Activated CD4-positive, alpha-beta T cell treated with anti-CD3 and anti-CD28 coated beads, Interleukin-2, Interleukin-6, amounts not matched to agents 100 ng/mL and 50 ng/mL, durations not matched to agents 16 hours and 8 hours (primary cell): Measurements from ENCODE around the gene KIF3A.

Source experiments
- DNase-seq: peaks from one replicate; pipeline ENCODE4 v3.0.0-alpha.2; 2020

The KIF3A gene

DNA sequence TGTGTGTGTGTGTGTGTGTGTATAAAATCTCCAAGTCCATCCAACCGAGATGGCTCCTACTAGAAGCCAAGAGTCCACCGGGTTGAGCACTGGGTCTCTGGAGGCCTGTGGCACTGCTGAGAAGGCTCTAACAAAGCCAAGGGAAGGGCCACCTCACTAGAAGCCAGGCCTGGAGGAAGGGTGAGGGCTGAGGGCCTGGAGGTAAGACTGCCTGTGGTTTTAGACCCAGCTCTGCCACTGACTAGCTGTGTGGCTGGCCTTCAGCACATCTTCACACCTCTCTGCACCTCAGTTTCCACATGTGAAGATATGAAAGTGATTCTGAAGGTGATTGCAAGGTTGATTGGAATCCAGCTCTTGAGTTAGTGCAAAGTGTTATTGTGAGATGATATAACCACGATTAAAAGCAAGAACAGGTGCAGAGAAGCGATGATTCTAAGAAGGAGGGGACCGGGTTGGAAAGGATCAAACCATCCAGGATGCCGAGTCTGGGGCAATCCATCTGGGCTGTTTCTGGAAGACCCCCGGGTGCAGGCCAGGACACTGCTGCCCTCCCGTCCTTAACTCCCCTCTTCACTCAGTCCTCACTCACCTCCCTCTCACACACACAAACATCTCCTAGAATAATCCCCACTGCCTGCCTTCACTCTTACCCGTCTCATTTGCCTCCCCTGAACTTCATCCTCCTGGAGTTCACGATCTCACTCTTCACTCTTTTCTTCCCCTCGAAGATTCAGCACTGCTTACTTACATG, 61.2 kb downstream of the KIF3A start:
- DNase-seq, result peak; percentile 42

DNA sequence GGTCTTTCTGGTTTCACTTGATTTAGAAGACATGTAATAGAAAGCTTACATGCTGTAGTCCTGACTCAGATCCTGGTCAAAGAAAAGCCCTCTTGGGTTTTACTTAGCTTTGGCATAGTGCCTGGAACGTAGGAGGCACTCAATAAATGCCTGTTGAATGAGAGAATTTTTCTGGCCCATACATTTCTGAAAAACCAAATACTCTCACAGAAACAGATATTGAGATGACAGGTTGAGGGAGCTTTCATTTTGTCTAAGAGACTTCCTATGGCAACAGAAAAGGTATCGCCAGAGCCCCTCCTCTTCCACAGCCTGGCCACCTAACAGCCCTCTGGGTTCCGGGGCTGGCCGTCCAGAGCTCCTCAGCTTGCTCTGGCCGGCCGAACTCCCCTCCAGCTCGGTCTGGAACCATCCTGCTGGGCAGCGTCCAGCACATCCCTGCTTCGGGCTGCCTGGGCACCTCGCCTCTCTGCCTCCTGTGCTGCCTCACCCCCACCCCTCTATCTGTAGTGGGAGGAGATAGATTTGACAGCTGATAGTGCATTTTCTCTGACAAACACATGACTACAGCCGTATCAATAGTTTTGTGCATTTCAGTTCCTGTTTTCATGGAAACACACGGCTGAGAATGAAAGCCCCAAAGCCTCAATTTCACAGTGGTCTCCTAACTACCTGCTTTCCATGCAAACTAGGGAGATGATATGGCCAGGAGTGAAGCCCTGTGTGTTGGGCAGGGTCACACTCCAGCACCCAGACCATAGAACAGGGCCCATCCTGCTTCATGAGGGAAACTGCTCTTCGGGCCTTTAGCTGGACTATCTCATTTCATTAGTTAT, 62.5 kb downstream of the KIF3A start:
- DNase-seq, result peak; percentile 61

DNA sequence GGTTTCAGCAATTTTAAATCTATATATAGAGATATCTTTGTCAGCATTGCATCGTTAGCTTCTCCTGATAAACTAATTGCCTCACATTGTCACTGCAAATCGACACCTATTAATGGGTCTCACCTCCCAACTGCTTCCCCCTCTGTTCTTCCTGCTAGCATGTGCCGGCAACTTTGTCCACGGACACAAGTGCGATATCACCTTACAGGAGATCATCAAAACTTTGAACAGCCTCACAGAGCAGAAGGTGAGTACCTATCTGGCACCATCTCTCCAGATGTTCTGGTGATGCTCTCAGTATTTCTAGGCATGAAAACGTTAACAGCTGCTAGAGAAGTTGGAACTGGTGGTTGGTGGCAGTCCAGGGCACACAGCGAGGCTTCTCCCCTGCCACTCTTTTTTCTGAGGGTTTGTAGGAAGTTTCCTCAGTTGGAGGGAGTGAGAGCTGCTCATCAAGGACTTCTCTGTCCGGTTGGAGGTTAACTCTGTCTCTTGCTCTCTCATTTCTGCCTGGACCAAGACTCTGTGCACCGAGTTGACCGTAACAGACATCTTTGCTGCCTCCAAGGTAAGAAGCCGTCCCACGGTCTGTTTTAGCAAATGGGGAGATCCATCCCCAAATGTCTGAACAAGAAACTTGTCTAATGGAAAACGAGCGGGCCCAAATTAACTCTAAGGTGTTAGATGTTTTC, 63.3 kb downstream of the KIF3A start, which contains the start of gene IL4:
TSS of gene IL4 (plus strand) at position 51 of the 692 bp plus-strand sequence. CDS start at position 113, 62 bp downstream.
- peak; percentile 48 for DNase-seq

DNA sequence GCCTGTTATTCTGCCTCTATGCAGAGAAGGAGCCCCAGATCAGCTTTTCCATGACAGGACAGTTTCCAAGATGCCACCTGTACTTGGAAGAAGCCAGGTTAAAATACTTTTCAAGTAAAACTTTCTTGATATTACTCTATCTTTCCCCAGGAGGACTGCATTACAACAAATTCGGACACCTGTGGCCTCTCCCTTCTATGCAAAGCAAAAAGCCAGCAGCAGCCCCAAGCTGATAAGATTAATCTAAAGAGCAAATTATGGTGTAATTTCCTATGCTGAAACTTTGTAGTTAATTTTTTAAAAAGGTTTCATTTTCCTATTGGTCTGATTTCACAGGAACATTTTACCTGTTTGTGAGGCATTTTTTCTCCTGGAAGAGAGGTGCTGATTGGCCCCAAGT, 63.9 kb downstream of the KIF3A start:
- no peak for DNase-seq

DNA sequence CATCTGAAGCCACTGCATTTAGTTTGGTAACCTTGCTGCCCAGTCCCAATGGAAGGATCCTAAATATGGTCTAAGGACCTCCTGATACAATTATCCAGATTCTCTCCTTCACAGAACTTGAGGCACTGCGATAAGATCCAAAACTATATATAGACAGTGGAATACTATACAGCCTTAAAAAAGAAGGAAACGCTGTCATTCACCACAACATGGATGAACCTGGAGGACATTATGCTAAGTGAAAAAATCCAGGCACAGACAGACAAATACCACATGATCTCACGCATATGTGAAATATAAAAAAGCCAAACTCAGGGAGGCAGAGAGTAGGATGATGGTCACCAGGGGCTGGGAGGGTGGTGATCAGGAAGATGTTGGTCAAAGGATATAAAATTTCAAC, 66.3 kb downstream of the KIF3A start:
- DNase-seq, result no peak

DNA sequence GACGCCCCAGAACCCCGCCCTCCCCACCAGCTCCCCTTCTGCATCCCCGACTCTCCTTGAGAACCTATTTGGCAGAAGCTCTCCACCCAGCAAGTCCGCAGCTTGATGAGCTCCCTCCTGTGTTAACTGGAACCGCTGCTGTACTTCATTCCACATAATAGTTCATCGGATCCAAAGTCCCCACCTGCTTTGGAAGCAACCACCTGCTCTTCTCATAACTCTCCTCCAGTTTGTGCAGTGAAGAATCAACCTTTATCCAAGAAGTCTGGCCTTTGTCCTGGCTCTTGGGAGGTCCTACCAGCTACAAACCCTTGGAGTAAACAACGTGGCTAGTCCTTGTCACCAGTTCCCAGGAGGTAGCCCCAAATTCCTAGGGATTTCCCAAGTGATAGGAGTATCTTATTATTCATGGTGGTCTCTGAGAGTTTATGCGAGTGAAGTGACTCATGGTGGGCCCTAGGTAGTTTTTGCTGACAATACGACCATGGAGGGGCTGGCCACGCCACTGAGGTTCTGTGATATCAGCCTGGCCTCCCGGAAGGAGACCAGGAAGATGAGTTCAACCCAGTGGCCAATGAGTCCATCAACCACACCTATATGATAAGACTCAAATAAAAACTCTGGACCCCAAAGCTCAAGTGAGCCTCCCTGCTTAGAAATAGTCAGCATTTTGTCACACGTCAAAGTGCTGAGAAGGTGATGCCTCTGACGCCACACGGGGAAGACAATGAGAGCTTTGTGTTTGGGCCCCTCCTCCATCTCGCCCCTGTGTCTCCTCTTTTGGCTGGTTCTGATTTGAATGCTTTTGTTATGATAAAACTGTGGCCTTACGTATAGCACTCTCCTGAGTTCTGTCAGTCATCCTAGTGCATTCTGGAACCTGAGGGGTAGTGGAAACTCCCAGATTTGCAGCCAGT, 67.1 kb downstream of the KIF3A start:
- no peak for DNase-seq

DNA sequence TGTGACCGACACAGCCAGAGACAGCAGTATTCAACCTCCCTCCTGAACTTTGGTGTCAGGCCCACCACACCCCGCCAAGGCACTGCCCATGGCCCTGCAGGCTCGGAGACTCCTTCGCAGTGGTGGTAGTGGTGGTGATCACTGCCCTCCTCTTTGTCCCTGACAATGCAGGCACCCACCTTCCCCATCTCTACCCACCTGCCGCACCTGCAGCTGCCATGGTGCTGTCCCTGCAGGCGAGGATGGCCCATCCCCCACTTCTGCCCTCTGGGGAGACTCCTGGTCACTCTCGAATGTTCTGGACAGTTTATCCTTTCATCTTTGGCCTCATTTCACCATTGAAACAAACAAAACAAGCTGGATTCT, 67.9 kb downstream of the KIF3A start:
- no peak for DNase-seq

DNA sequence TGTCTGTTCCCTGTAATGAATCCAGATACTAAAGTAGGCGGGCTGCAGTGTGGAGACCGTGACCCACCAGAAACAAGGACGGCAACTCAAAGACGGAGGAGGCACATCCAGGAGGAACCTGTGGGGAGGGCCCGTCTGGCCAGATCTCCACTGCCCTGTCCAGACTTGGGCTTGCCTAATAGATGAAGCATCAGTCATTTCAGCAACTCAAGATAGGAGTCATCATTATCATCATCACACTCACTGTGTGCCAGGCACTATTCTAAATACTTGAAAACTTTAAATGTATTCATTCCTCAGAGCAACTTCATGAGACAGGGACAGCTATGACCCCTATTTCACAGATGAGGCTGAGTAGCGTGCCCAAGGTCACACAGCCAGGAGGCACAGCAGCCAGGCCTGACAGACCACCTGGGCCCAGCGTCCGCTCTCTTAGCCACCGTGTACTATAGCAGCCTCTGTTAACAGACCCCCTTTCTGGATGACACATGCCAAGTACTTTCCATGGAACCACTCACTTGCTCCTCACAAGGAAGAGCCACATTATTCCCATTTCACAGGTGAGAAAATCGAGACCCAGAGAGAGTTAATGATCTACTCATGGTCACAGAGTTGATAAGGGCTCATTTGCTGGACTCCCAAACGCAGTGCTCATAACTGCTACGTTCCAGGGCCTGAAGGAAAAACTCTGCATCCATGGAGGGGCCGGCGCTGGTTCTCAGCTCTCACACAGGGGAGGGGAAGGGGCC, 68.5 kb downstream of the KIF3A start:
- no peak for DNase-seq

DNA sequence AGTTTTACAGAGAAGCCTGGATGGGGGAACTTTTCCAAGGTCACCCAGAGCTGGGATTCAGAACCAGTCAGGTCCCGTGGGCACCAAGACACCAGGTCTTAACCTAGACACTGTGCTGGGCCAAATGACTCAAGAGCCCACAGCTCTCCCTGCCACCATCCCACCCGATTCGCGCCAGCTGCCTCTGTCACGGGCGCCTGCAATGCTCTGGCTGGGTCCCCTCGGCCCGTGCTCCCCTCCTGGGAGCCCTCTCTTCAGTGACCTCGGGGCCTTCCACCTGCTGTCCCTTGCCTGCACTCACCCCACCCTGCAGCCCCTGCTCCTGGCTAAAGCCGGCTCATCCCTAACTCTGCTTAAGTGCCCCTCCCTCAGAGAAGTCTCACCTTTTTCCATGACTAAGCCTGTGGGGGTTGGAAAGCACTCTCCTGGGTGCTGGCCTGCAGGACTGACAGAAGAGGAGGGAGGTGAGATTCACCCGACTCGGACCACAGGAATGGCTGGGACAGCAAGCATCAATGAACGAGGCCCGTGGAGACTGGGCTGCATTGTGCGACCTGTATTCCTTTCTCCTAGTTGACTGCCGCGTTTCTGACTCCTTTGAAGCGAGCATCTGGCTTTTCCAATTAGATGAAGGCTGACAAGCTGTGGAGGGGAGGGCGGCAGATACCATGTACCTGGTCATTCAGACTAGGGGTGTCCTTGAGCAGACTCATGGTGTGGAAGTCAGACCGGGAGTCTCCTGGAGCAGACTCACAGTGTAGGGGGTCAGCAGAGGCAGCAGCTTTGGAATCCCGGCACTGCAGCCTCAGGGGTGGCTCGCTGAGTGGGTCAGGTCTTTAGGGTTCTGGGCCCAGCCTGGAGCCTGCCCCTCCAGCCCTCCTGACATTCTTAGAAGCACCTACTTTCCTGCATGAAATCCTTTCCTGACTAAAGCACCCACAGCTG, 69.3 kb downstream of the KIF3A start:
- no peak for DNase-seq

DNA sequence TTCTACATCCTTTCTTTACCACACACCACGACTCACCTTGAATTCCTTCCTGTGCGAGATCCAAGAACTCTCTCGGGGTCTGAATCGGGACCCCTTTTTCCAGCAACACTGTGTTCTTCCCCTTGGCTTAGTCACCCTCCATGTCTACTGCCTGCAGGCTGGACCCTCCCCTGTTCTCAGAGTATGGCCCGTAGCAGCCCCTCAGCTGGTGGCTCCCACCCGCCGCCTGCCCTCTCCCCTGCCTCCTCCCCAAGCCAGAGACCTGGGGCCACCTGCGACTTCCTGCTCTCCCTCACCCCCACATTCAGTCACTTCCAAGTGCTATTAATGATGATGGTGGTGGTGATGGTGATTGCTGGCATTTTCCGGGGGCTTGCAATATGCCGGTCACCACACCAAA, 70.0 kb downstream of the KIF3A start:
- DNase-seq, result no peak

DNA sequence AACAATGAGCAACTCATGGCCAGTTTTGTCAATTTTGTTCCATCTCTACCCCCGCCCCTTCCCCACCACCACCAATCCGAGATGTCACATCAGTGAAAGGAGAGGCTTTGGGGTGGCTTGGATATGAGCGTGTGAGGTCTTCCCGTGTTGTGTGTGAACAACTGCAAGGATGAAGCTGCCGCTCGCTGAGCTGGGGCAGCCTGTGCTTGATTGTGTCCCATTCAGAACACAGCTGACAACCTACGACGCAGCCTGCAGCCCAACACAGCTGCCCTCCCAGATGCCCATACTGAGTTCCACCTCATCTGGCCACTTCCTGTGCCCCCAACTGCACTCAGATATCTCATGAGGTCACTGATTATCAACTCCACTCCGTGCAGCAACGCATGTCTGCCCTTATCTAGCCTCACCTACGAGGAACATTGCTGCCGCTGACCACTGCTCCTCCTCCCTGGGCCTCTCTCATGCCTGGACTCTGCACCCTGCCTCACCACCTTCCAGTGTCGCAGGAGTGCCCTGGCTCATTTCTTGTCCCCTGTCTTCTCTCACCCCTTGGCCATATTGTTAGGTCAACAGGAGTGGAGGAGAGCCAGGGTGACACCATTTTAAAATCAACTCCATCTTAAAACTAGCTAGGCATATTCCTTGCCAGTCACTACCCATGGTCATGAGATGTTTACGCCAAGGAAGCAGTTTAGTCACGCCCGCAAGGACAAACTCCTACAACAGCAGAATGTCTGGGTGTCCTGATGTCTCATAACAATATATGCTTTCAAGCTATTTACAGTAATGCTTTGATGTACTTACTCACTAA, 70.8 kb downstream of the KIF3A start:
- DNase-seq, result no peak

DNA sequence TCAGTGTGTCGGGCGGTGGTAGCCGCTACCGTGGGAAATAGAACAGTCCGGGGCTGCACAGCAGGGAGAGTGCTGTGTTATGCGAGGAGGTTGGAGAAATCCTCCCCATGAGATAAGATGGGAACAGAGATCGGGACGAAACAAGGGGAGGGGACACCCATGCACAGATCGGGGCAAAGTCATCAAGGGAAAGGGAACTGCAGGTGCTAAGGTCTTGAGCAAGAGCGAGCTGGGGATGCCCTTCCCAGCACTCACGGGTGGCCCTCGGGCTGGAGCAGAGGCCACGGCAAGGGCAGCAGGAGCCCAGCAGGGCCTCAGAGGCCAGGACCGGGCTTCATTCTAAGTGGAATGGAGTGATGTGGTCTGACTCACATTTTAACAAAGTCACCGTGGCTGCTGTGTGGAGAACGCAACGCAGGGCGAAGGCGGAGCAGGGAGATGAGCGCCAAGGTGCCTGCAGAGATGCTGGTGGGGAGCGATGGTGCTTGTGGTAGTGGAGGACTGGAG, 71.7 kb downstream of the KIF3A start:
- DNase-seq, result no peak

DNA sequence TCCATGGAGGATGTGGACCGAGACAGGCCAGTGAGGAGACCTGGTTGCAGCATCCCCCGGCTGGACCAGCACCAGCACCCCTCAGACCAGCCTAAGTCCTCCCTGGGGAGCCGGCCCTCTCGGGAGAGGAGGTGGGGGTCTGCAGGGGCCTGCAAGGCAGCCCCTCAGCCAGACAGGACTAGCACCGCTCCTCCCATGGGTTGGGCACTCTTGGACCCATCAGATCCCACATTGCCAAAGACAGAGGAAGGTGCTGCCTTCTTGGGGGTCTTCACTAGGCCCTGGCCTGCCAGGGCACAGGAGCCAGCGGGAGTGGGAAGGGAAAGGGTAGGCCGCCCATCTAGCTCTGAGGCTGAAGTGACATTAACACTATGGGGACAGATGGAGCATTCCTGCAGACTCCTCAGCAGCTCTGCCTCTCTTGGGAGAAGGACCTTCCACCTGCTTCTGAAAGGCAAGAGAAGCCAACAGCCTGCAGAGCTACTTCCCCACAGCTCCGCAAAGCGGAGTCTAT, 72.6 kb downstream of the KIF3A start:
- DNase-seq, result no peak

DNA sequence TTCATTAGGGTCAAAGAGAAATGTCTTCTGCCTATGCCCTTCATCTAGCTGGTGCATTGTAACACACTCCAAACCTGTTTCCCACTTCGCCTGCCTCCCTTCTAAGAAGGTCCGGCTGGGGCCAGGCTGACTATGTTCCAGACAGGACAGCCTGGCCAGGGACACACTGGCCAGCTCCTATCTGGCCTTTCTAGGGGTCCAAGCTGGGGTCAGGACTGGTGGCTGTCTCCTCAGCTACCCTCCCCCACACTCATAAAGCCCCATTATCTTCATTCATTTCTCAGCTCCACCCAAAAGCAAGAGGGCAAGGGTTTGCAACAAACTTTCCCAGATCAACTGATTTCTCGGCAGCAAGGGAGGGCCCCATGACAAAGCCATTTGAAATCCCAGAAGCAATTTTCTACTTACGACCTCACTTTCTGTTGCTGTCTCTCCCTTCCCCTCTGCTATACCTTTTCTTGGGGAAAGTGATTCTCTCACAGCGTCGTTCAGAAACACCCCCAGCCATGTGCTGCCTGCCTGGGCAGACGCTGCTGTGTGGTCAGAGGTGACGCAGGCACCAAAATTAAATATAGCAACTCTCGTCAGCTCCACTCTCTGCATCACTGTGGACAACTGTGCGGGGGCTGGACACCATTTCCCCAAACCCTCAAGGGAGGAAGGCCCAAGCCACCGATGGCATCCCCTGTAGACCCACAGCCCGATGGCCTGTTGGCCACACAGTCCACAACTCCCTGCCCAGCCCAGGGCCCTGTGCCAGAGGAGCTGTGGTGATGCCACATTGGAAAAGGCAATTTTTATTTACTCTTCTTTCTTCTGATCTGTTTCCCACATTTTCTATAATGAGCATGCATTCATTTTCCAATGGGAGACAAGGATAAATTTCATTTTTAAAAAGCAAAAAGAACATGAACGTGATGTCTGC, 73.3 kb downstream of the KIF3A start:
- peak; percentile 59 for DNase-seq

DNA sequence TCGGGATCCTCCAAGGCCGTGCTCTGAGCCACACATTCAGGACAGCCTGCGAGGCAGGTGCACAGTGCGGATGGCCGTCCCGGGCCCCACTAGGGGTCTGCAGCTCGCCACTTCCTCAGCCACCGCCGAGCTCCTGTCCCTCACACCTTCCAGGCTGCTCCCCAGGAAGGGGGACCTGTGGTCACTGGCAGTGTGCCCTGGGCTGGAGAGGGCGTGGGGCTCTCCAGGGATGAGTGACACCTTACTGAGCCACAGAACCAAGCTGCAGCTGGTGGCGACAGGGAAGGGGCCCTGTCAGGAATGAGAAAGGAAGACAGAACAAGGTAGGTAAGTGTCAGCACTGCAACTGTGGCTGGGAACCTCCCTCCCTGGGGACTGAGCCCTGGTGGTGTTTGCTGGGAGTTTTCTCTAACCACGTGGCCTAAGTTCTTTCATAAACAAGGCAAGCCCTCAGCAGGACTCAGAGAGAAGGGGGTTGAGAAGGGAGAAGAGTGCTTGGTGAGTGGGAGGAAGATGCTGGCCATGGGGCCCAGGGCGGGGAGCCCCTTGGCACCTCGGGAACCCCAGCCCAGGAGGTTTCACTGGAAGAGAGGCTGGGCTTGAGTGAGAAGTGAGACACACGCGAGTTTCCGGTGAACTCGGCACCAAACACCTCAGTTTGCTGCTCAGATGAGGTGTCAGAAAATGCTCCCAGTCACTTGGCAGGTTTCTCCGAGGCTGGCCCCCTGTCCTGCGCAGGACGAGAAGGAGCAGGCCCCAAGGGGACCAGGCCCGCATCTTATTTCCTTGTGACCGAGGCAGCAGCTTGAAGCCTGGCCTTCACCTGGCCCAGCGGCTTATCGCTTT, 74.2 kb downstream of the KIF3A start:
- DNase-seq, result peak; percentile 80

DNA sequence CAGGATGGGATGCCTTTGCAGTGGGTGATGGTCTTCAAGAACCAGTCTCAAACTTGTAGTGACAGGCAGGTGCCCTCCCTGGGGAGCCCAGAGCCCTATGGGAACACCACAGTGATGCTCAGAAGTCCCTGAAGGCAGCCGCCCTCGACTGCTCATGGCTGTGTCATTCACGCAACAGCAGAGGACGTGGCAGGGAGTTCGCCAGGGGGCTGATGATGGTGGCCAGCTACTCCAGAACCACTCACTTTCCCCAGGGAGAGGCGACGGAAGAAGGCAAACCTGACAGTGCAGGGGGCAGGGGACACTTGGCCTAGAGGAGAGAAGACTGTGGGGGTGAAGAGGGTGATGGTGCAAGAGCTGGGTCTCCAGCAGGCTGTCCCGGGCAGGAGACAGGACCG, 75.3 kb downstream of the KIF3A start:
- no peak for DNase-seq
